ENCODE measurements around the gene MYMX.

- TF ChIP-seq CTCF (conservative IDR thresholded peaks at IDR 0.05) (no peak), ZFX (IDR thresholded peaks at IDR 0.05) (no peak)
These were observed 20.5 kb downstream of the MYMX start for GRCh38 chr6:44237021-44237812.

All from C4-2B (cell line).